Peyer's patch (tissue), 4 donors: ENCODE results near the gene ZNF282. TPM values are rescaled to one million over a fixed set of nuclear protein-coding genes. Genes with fewer than 3 reads are reported as not detected.

Experiments used
- DNase-seq, 3 donors: peaks; one replicate each; pipeline ENCODE4 v3.0.0-alpha.2; 2017 to 2019
- H3K27ac ChIP-seq, 4 donors: fragments of 200-600 bp; sonication (generic); one replicate each; pipeline ENCODE4 v1.5.1; 2016 to 2019
- H3K27me3 ChIP-seq, 2 donors: fragments of 200-600 bp; sonication (generic); one replicate each; pipeline ENCODE4 v1.5.1; 2019
- H3K36me3 ChIP-seq, 3 donors: fragments of 200-600 bp; sonication (generic); one replicate each; pipeline ENCODE4 v1.5.1; 2016 to 2019
- H3K4me1 ChIP-seq, 4 donors: fragments of 200-600 bp; sonication (generic); one replicate each; pipeline ENCODE4 v1.5.1; 2016 to 2019
- H3K4me3 ChIP-seq, 4 donors: fragments of 200-600 bp; sonication (generic); 1 replicate in 3 of 4; 2 replicates in 1 of 4; pipeline ENCODE4 v1.5.1; 2016 to 2019; ENCODE audit warnings: mild to moderate bottlenecking in 1 of 4
- H3K9me3 ChIP-seq, 4 donors: fragments of 200-600 bp; sonication (generic); one replicate each; pipeline ENCODE4 v1.5.1; 2016 to 2019; ENCODE audit warnings: mild to moderate bottlenecking in 1 of 4
- POLR2A ChIP-seq, 2 donors: fragments of 450-650 bp; IDR thresholded peaks; one replicate each; pipeline ENCODE4 v1.5.1; 2017; ENCODE audit warnings: antibody characterized with exemption in 2 of 2, mild to moderate bottlenecking in 2 of 2, moderate library complexity in 2 of 2
- total RNA-seq, 4 donors: library from RNA; depleted of rRNA; stranded (reverse); fragments of >200 nt; gene quantifications; one replicate each; pipeline ENCODE4 v1.1.0, GENCODE V29; 2016
- TF ChIP-seq, protein P1 (sequence below), 6 experiments: fragments of 450-650 bp in 4 of 6; fragments of 200-600 bp in 2 of 6; sonication (generic) in 1 of 6; IDR thresholded peaks; one replicate each; pipeline ENCODE4 v1.5.1; 2017 to 2019; ENCODE audit warnings: antibody characterized with exemption in 6 of 6, mild to moderate bottlenecking in 3 of 6, moderate library complexity in 1 of 6

Gene ZNF282
- total RNA-seq, 4 donors from 2014 or later: 22.8 to 37.3 (median 31.7) TPM

DNA sequence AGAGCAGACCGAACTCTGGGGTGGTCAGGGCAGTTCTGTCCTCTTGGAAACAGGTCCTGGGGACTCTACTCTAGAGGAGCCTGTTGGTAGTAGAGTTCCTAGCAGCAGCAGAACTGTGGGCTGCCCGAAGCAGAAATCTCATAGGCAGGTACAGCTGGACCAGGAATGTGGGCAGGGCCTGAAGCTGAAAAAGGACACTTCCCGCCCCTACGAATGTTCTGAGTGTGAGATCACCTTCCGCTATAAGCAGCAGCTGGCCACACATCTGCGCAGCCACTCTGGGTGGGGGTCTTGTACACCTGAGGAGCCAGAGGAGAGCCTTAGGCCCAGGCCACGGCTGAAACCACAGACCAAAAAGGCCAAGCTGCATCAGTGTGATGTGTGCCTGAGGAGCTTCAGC is 58.3 kb downstream of the ZNF282 start:
- DNase-seq: no peak
- no peaks in the 10 kb centered on the region for H3K4me1 ChIP-seq
- no peaks in the 10 kb centered on the region for H3K27me3 ChIP-seq
- H3K9me3 ChIP-seq: no peaks in the 10 kb centered on the region
- no peak overlapping the region for H3K4me3 ChIP-seq
- TF ChIP-seq POLR2A (IDR thresholded peaks at IDR 0.05): no peak
- TF ChIP-seq, protein P1, sequence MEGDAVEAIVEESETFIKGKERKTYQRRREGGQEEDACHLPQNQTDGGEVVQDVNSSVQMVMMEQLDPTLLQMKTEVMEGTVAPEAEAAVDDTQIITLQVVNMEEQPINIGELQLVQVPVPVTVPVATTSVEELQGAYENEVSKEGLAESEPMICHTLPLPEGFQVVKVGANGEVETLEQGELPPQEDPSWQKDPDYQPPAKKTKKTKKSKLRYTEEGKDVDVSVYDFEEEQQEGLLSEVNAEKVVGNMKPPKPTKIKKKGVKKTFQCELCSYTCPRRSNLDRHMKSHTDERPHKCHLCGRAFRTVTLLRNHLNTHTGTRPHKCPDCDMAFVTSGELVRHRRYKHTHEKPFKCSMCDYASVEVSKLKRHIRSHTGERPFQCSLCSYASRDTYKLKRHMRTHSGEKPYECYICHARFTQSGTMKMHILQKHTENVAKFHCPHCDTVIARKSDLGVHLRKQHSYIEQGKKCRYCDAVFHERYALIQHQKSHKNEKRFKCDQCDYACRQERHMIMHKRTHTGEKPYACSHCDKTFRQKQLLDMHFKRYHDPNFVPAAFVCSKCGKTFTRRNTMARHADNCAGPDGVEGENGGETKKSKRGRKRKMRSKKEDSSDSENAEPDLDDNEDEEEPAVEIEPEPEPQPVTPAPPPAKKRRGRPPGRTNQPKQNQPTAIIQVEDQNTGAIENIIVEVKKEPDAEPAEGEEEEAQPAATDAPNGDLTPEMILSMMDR (IDR thresholded peaks at IDR 0.05): no peak
- H3K27ac ChIP-seq: no peak overlapping the region
- peaks cover 0 to 65% (median 0%) of the 10 kb centered on the region in 3 donors for H3K36me3 ChIP-seq

DNA sequence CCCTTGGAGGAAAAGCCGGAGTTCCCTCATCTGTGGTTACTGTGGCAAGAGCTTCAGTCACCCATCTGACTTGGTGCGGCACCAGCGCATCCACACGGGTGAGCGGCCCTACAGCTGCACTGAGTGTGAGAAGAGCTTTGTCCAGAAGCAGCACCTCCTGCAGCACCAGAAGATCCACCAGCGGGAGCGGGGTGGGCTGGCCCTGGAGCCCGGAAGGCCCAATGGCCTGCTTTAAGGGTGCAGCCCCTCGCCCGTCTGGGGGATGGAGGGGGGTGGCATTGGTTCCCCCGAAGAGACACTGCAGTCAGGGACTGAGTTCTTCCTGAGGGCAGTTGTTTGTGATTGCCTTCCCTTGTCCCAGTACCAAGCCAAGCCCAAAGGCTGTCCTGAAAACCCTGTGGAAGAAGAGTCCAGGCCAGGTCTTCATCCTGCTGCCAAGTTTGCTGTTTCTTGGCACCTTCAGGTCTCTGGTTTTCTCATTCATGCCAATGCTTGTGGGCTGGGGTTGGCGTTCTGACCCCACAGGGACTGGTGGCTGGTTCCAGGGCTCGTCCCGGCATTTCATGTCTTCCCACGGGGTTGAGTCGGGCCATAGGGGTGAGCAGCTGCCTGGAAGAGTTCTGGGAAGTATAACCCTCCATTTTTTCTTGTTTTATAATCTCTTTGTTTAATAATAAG is 59.0 kb downstream of the ZNF282 start:
- no peaks in the 10 kb centered on the region for H3K4me1 ChIP-seq
- TF ChIP-seq, protein P1 (IDR thresholded peaks at IDR 0.05): no peak
- TF ChIP-seq POLR2A (IDR thresholded peaks at IDR 0.05): no peak
- H3K27ac ChIP-seq: no peak overlapping the region
- DNase-seq: peak in 1 of 3 donors; percentile 43
- H3K4me3 ChIP-seq: no peak overlapping the region
- no peaks in the 10 kb centered on the region for H3K27me3 ChIP-seq
- H3K36me3 ChIP-seq: peaks cover 0 to 65% (median 0%) of the 10 kb centered on the region in 3 donors
- no peaks in the 10 kb centered on the region for H3K9me3 ChIP-seq

DNA sequence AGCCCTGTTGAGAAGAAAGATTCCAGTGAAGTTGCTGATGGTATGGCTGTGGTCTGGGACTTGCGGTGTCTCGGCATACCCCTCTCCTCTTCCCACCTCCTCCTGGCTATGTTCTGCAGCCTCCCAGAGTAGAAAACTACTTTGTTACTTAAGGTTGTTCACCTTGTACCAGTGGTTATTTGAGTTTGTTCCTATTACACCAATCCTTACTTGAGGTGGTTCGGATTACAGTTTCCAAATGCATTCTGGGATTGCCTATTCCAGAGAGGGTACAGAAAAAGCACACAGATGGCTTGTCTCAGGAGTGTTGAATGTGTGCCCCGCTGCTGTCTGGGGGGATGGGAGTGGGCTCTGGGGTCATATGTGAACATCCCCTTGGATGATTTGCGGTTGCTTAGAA is 59.8 kb downstream of the ZNF282 start:
- H3K27me3 ChIP-seq: no peaks in the 10 kb centered on the region
- H3K36me3 ChIP-seq: peaks cover 0 to 62% (median 0%) of the 10 kb centered on the region in 3 donors
- TF ChIP-seq, protein P1 (IDR thresholded peaks at IDR 0.05): no peak
- TF ChIP-seq POLR2A (IDR thresholded peaks at IDR 0.05): no peak
- H3K9me3 ChIP-seq: no peaks in the 10 kb centered on the region
- no peaks in the 10 kb centered on the region for H3K4me1 ChIP-seq
- no peak for DNase-seq
- H3K4me3 ChIP-seq: no peak overlapping the region
- no peak overlapping the region for H3K27ac ChIP-seq

DNA sequence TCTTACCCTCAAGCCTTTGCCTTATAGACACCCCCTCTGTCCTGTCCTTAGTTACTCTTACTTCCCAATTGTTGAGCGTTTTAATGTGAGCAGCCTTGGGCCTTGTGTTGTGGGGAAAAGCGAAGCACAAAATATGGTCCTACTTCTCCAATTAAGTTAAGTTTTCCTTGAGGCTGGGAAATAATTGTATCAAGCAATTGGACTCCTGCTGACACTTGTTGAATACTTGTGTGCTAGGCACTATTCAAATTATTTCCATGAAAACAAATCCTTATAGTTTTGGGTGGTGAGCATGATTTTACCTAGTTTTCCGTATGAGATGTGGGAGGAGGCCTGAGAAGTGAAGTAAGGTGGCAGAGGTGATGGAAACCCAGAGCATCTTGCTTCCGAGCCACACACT is 61.2 kb downstream of the ZNF282 start:
- Histone ChIP-seq H3K4me3 (no peak overlapping the region), H3K36me3 (peaks cover 0 to 48% (median 0%) of the 10 kb centered on the region in 3 donors), H3K4me1 (peaks cover 0 to 3% (median under 1%) of the 10 kb centered on the region in 4 donors), H3K27me3 (no peaks in the 10 kb centered on the region), H3K9me3 (no peaks in the 10 kb centered on the region), H3K27ac (no peak overlapping the region)
- TF ChIP-seq, protein P1 (IDR thresholded peaks at IDR 0.05): no peak
- no peak for TF ChIP-seq POLR2A (IDR thresholded peaks at IDR 0.05)
- no peak for DNase-seq

DNA sequence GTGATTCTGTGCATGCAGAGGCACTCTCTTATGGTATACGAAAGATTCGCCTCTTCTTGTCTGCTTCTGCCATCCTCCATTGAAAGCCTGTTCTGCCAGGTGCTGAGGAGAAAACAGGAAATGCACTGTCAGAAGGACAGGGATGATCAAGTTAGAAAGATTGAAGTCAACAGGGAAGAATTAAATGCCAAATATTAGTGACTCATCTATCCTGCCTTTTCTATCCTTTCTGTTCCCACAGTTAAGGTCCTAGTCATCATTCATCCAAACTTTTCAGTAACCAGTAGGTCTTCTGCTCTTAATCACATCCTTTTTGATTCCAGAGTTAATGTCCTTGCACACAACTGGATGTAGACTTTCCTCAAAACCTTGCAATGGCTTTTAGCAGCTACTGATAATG is 61.8 kb downstream of the ZNF282 start:
- Histone ChIP-seq H3K27ac (no peak overlapping the region), H3K27me3 (no peaks in the 10 kb centered on the region), H3K9me3 (no peaks in the 10 kb centered on the region), H3K36me3 (peaks cover 0 to 42% (median 0%) of the 10 kb centered on the region in 3 donors), H3K4me1 (peaks cover 0 to 5% (median 1%) of the 10 kb centered on the region in 4 donors), H3K4me3 (no peak overlapping the region)
- no peak for DNase-seq
- TF ChIP-seq POLR2A (IDR thresholded peaks at IDR 0.05): no peak
- TF ChIP-seq, protein P1 (IDR thresholded peaks at IDR 0.05): no peak
